GM21528 (cell line): ENCODE data around the gene C4orf36.

Source experiments
- ATAC-seq: cut with Tn5 transposase; IDR thresholded peaks from one replicate; pipeline ENCODE4 v1.9.1; 2021; ENCODE audit warnings: mild to moderate bottlenecking, moderate library complexity; ENCODE audit not compliant: unreplicated experiment, low FRiP score

Gene C4orf36

GRCh38 chr4:86870442-86871069 lies 21.7 kb downstream of the C4orf36 start:
- ATAC-seq = no peak

- ATAC-seq = no peak
Measured at GRCh38 chr4:86857341-86858052, 34.7 kb downstream of the C4orf36 start.

- no peak for ATAC-seq
Measured at GRCh38 chr4:86856896-86857295, 35.3 kb downstream of the C4orf36 start.

GRCh38 chr4:86855572-86855971 lies 36.6 kb downstream of the C4orf36 start:
- no peak for ATAC-seq

- ATAC-seq = no peak
Measured at GRCh38 chr4:86853209-86853608, 39.0 kb downstream of the C4orf36 start.

- no peak for ATAC-seq
Measured at GRCh38 chr4:86848732-86849619, 43.2 kb downstream of the C4orf36 start, which contains the start of gene SLC10A6. TSS of gene SLC10A6 (minus strand) at chr4:86849384. CDS start at chr4:86849115, 269 bp downstream.

- no peak for ATAC-seq
Measured at GRCh38 chr4:86848136-86848535, 44.1 kb downstream of the C4orf36 start.

GRCh38 chr4:86847571-86847970 lies 44.7 kb downstream of the C4orf36 start:
- no peak for ATAC-seq

GRCh38 chr4:86846921-86847320 lies 45.3 kb downstream of the C4orf36 start:
- ATAC-seq = no peak

- ATAC-seq = no peak
Measured at GRCh38 chr4:86845593-86845992, 46.6 kb downstream of the C4orf36 start.

GRCh38 chr4:86841309-86841708 lies 50.9 kb downstream of the C4orf36 start:
- no peak for ATAC-seq

GRCh38 chr4:86840858-86841257 lies 51.4 kb downstream of the C4orf36 start:
- ATAC-seq = no peak

- ATAC-seq = no peak
Measured at GRCh38 chr4:86837691-86838503, 54.3 kb downstream of the C4orf36 start.

GRCh38 chr4:86835677-86836076 lies 56.5 kb downstream of the C4orf36 start:
- ATAC-seq = no peak

GRCh38 chr4:86834901-86835300 lies 57.3 kb downstream of the C4orf36 start:
- ATAC-seq = no peak

GRCh38 chr4:86833615-86834014 lies 58.6 kb downstream of the C4orf36 start:
- no peak for ATAC-seq

- no peak for ATAC-seq
Measured at GRCh38 chr4:86831262-86832130, 60.7 kb downstream of the C4orf36 start.
